GM19468 (cell line): ENCODE data around the gene FEZF1.

Experiments
- ATAC-seq: cut with Tn5 transposase; IDR thresholded peaks from one replicate; pipeline ENCODE4 v1.9.1; 2021; ENCODE audit warnings: mild to moderate bottlenecking, moderate library complexity, moderate number of reproducible peaks; ENCODE audit not compliant: unreplicated experiment; ENCODE audit errors: extremely low read depth

FEZF1 gene

DNA sequence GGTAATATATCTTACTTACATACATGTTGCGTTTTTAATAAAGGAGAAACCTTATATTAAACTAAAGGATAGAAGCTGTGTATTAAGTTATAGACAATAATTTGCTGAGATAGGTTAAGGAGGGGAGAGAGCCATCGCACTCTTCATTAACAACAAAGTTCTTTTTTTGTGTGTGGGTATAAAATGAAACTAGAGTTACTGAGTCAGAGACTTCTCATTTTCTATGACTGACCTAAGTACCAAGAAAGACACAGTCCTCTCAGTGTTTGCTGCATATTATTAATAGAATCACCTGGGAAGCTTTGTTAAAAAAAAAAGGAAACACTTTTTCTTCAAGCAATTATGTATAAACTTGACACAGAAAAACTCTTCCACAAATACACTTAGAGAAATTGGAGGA, 31.4 kb downstream of the FEZF1 start:
- no peak for ATAC-seq

GRCh38 chr7:122269241-122269640, 35.3 kb downstream of the FEZF1 start:
- ATAC-seq = no peak

- ATAC-seq = no peak
Observed at GRCh38 chr7:122268101-122268500, 36.4 kb downstream of the FEZF1 start.

DNA sequence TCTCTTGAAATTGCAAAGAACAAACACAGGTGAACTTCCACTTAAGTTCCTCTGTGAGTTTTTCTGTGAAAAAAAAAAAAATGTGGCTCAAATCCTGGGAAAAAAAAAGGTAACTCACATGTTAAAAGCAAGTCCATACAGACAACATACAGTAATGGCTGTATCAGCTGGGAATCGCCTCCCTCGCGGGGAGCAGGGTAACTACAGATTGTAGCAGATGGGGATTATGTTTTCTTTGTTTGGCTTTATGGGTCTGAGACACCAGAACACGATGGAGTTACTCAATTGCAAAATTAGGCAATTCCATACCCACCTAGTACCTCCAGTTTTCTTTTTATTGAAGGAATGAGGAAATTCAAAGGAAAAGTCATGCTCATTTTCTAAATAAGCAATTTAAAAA, 42.3 kb downstream of the FEZF1 start:
- ATAC-seq = no peak

GRCh38 chr7:122261442-122261841, 43.1 kb downstream of the FEZF1 start:
- no peak for ATAC-seq

DNA sequence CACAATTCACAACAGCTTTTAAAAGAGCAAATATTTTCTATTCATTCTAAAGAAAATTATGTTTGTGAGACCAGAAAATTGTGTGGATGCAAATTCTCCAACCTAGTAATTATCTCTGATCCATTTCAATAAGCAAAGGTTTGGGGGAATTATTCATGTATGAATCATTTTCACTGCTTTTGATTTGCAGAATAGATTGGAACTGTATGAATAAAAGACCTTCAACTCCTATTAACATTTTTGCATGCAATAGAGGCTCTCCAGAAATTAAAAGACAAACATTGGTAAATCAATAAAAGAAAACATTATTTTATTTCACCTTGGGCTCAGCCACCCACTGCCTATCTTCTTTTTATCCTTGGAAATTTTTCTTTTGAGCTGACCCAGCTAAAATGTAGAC, 43.5 kb downstream of the FEZF1 start:
- ATAC-seq = no peak

GRCh38 chr7:122260336-122260735, 44.2 kb downstream of the FEZF1 start:
- ATAC-seq = no peak

DNA sequence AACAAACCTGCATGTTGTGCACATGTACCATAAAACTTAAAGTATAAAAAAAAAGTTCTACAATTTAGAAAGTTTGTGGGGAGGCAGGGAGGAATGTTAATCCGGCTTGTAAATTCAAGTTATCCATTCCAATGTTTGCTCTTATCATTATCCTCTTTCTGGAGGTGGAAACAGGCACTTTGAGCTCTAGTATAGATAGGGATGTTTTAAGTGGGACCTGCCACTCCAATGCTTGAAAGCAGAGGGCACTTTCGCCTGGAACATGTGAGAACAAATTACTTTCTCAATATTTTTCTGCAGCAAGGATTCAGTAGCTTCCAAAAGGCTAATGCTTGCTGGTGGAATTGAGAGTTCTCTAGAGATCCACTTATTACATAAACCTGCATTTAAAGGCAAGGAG, 45.6 kb downstream of the FEZF1 start:
- ATAC-seq = no peak

- no peak for ATAC-seq
Observed at GRCh38 chr7:122257056-122257455, 47.5 kb downstream of the FEZF1 start.

- ATAC-seq = no peak
Observed at GRCh38 chr7:122256046-122256445, 48.5 kb downstream of the FEZF1 start.

DNA sequence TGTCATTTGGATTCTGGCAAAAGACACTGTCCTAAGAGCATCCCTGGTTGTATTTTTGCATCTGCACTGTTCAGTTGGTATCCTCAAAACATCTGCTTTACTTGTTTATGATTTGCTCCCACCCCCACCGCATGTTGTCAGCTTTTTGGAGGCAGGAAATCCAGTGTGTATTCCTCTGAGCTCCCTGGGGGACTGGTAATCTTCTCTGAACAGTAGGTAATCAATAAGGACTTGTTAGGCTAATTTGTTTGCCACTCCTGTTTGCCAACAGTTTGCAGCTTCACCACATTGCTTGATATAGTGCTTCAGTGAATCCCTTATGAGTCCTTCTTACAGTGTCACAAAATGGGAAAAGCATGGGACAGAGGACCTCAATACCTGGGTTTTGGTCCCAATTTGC, 49.1 kb downstream of the FEZF1 start:
- ATAC-seq = no peak
